T47D (cell line): ENCODE data around the gene FBXW8.

Experiments used
- DNase-seq, 2 experiments: peaks; one replicate each; pipeline versions ENCODE4 v3.0.0 to v3.0.0-alpha.2; 2011 to 2012; ENCODE audit warnings: low read depth in 1 of 2, low spot score in 1 of 2
- JUND ChIP-seq: IDR thresholded peaks from 2 replicates; pipeline ENCODE4 v1.6.1; 2012; ENCODE audit warnings: low read depth
- in situ Hi-C: cut with HindIII; loops from 2 replicates; pipeline ENCODE4 v1.10.0; 2016; ENCODE audit warnings: low sequenced_read_pairs, low pct_unique_long_range_greater_than_20kb

FBXW8 gene

DNA sequence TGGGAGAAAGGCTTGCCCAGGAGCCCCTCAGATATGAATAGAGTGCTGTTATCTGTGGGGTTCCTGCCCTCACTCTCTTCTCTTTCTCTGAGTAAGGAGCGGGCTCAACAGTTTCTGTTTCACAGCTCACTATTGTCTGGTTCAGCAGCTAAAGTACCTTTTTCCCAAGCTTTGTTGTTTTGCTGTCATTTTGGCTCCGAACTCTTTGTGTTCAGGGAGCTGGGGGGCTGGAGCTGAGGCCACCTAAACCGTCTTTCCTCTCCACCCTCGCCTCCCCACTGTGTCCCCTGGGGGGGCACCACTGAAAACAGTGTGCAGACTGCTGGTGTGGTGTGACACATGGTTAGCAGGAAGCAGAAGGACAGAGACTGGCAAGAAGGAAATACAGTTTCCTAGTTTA, 51.4 kb downstream of the FBXW8 start:
- in situ Hi-C loops = no loop called here
- no peak for DNase-seq
- TF ChIP-seq JUND = no peak

DNA sequence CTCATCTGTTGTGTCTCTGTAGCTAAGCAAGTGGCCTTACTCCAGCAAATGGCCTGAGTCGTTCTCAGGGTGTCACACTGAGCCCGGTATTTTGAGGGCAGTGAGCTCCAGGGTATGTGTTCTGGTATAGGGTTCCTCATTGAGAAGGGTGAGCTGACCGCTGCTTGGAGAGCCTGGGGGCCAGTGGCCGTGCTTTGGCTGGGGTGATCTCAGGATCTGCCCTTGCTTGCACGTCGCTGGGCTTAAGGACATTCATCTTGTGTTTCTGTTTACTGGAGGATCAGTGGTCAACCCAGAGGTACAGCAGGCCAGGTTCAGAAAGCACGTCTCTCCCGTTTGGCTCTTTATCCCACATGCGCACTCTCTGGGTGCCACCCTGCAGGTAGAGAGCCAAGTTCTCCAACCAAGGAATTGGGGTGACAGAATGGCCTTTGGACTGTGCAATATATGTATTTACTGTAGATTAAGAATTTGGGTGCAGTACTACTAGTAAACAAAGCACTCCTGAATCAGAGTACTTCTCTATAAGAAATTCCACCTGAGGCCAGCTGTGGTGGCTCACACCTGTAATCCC, 52.1 kb downstream of the FBXW8 start:
- in situ Hi-C loops = no loop called here
- DNase-seq = peak in 1 of 2 experiments; percentile 27
- no peak for TF ChIP-seq JUND

DNA sequence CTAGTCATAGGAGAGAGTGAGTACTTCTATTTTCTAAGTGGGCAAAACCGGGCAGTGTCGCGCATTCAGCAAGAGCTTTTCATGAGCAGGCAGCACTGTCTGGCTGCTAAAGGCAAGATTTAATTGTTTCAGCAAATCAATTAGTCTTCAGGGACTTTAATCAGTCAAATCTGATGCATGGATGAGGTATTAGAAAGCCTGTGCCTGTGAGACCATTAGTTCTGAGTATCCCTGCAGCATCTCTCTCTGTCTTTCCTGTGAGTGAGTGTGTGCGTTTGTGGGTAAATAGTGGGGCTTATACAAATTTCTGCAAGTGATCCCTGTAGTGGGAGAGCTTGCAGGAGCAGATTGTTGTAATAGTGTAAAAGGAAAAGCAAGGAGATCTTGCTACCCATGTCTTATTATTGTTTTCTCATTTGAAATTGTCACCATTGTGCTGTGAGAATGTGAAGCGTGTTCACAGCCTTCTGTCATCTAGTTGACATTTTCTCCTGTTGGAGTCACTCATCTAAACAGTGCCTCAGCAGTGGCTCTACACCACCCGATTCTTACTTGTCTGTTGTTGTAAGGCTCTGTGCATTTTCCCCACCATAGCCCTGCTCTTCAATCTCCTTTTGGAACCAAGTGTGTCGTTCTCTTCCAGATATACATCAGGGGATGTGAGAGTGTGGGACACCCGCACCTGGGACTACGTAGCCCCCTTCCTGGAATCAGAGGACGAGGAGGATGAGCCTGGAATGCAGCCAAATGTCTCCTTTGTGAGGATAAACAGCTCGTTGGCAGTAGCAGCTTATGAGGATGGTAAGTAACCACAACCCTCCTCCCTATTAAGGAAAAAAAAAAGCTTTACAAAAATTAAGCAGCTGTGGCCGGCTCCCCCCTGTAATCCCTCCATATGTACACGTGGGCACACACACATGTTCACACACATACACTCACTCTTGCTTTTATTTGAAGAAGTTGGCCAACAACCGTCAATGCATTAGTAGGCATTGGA, 53.6 kb downstream of the FBXW8 start:
- in situ Hi-C loops = no loop called here
- no peak for TF ChIP-seq JUND
- DNase-seq = no peak

DNA sequence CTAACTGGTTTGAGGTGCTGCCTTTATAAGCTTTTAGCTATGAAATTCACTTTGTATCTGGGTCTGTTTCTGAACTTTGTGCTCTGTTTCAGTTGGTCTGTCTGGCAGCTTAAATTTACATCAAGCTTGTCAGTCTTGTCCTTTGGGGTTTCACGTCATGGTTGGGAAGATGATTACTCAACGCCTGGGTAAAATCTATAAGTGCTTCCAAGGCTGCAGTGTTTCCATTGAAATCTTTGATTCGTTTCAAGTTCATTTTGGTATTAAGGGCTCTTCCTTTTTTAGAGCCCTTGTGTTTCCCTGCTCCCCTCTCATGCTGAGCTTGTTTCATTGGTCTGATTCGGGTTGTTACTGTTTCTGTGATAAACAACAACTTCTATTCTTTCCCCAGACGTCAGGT, 58.2 kb downstream of the FBXW8 start:
- DNase-seq = no peak
- in situ Hi-C loops = no loop called here

DNA sequence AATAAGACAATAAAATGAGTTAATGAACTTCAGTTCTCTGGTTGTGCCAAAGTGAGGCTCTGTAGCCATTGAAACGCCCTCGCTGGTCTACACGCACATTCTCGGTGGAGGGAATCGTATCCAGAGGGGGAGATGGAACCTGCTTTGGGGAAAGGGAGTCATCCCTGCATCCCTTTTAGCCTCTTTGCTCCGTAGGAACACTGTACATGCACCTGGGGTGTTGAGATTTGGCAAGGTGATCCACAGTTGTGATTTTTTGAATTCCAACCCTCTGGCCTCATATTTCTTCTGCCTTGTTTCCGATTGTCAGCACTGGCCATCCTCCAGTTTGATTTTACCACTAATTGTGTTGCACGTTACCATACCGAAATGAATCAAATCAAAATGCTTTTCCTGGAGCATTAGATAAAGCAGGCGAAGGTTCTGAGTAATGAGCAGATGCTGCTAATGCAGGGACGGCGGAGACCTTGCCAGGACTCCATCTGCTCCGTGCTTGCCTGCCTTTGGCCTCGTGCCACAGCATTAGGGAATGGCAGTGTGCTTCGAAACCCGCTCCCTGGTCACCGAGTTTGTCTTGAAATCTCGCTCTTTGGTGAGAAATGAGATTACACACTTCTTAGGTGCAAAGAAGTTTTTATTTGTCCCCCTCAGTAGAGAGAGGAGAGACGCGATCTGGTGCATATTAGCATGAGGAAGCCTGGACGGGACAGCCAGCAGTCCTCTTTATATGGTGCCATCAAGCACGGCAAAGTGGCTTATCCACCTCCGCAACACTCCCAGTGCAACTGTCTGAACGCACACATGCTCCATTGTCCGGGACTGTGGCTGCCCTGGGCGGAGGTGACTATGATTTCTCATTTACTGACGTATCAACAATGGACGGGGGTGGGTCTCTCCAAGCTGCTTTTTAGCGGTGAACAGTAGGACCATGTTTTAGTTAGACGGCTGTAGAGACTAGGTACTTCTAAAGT, 59.1 kb downstream of the FBXW8 start:
- in situ Hi-C loops = no loop called here
- no peak for TF ChIP-seq JUND
- no peak for DNase-seq

More for the DNA sequence above, 58.2 kb downstream of the FBXW8 start:
- no peak for TF ChIP-seq JUND

DNA sequence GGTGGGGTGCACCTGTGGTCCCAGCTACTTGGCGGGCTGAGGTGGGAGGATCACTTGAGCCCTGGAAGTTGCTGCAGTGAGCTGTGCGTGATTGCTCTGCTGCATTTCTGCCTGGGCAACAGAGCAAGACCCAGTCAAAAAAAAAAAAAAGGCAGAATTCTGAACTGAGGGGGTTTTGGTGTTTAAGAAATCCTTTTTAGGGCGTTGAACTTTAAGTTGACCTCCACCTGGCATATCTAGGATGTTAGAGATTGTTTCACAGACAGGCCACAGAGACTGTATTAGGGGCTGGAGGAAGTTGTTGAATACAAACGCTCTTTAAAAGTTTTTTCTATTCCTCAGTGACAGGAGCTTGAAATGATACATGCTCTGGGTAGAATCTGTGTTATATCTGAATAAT, 60.5 kb downstream of the FBXW8 start:
- no peak for TF ChIP-seq JUND
- no peak for DNase-seq
- in situ Hi-C loops = no loop called here

- TF ChIP-seq JUND = no peak
- in situ Hi-C loops = no loop called here
- no peak for DNase-seq
Observed at GRCh38 chr12:116975779-116976393, 65.1 kb downstream of the FBXW8 start.

DNA sequence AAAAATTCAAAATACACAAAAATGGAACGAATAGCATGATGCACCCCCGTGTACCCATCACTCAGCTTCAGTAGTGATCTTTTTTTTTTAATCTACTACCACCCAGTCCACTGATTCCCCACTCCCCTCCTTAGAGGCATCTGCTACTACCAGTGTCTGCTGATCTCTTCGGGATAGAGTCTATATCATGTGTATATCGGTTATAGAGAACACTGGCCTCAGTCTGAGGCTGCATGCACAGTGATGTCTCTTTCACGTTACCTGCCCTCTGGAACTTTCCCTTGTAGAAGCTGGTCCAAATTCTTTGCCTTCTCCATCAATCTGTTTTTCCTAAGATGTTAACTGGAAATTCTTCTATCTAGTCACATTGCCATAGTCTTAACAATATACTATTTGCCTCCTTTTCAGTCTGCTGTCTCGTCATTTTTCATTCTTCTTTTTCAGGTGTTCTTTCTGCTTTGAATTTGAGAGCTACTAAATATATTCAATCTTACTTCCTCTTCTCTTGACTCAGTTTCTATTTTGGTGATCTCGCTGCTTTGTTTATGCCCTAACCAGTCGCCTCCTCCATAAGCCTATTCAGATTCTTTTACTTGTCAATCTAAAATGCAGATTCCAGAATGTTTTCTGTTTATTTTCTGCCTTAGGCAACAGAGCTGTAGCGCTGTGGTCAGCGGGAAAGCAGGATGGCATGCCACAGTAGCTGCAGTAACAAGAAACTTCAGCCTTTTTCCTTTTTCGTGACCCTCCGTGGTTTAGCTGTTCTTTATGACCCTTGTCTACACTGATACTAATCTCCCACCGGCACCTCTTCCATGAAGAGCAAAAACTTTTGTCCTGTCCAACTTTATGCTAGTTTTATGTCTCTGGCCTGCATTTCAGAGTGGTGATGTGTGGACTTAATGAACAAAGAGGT, 67.0 kb downstream of the FBXW8 start:
- no peak for TF ChIP-seq JUND
- in situ Hi-C loops = no loop called here
- peak; percentile 18 to 54 for DNase-seq

DNA sequence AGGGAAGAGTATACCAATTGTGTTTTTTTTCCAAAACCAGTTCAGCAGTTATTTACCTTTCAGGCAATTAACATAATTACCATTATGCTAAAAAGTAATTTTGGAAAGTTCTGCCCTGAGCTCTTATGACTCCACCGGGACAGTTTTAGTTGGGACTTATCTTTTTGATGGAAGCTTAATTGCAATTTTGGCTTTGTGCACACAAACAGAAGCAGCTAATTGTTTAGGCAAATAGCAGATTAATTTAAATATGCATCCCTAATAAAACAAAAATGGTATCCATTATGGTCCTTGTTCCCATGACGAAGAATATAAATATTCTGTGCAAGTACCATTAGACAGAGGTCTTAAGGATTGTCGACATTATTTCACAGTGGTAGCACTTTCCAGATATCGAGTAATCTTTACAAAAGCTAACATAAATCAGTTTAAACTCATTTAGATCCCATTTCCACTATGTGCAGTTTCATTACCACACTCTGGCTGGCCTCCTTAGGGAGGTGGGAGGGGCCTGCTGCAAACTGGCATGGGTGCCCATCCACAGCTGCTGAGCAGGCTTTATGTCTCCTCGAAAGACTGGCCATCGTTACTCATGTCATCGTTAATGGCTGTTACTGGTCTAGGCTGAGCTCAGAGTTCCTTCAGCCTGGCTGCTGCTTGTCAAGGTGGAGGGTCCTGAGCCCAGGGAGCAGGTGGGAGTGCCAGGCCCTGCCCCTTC, 68.2 kb downstream of the FBXW8 start:
- in situ Hi-C loops = no loop called here
- DNase-seq = no peak
- TF ChIP-seq JUND = no peak

DNA sequence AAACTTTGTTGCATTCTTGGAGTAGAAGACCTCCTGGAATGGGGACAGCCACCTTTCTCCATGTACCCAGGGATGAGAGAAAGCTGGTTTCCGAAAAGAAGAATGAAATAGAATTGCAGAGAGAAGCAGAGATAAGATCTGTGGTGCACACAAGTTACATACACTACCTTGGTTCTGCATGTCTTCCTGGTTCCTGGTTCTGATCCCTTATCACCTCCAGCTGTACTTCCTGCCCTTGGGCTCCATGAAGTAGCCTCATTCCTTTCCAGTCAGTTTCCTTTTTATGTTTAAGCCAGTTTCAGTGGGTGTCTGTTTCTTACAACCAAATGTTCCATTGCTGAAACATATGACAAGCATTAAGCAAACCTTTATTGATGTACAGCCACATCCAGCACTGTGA, 69.3 kb downstream of the FBXW8 start:
- DNase-seq = peak in 1 of 2 experiments; percentile 62
- no peak for TF ChIP-seq JUND
- in situ Hi-C loops = no loop called here
